ENCODE results near the gene JSRP1. TPM values are rescaled to one million over a fixed set of nuclear protein-coding genes. Genes with fewer than 3 reads are reported as not detected.
A peak's percentile ranks its signal among the peaks of the same experiment; 100 is the strongest.

The JSRP1 gene
- total and polyA plus RNA-seq, 2 of the 8 experiments (the other 6 are each of a cell fraction or from before 2014, with no cell fraction given), result 0.24 to 0.56 TPM

DNA sequence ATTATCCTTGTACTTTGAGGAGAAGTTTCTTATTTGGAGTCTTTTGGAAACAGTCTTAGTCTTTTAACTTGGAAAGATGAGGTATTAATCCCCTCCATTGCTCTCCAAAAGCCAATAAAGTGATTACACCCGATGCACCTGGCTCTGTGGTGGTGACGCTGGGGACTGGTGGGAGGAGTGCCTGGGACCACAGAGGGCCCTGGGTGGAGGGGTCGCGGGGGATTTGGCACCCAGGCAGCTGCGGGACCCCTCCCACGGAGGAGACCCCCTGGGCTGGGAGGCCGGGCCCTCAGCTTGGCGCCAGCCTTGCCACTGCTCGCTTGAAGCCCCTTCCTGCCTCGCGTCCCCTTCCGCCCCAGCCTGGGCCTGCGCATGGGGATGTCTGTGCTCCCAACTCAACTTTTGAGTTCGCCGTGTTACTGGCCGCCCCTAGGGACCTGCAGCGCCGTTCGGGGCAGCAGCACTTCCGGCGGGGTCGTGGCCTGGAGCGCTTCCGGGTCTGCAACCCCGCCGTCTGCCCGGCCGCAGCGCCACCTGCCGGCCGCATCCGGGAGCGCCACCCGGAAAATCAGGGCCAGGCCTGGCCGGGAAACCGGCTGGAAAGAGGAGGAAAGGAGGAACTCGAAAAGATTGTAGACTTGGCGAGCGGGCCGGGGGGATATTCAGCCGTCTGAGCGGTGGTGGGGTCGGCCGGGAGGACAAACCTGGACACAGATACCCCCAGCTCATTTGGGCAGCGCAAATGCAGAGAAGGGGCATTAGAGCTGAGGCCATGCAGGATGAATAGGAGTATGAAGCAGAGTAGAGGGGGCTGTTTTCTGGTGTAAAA, 17.4 kb upstream of the JSRP1 start (continued):
- TF ChIP-seq SP1 (IDR thresholded peaks at IDR 0.05; ENCODE audit: low read depth, low read length), result no peak
- TF ChIP-seq CREB1 (IDR thresholded peaks at IDR 0.05), result peak; percentile 74
- 0 out of 2 replicates have a peak, but pooled peaks have one; percentile 47 for TF ChIP-seq RBBP5 (IDR thresholded peaks at IDR 0.05; ENCODE audit: borderline replicate concordance, low read depth, low read length)
- TF ChIP-seq RAD21 (IDR thresholded peaks at IDR 0.05 in 1 of 2, conservative IDR thresholded peaks at IDR 0.05 in 1 of 2; ENCODE audit: low read depth in 2 of 2, low read length in 2 of 2), result peak; percentile 56 to 67
- peak; percentile 41 for TF ChIP-seq ASH2L (IDR thresholded peaks at IDR 0.05; ENCODE audit: low read length)
- no peak for TF ChIP-seq HDAC6 (IDR thresholded peaks at IDR 0.05; ENCODE audit: low read depth, low read length)
- TF ChIP-seq RXRA (IDR thresholded peaks at IDR 0.05; ENCODE audit: insufficient read depth, low read depth, low read length), result no peak
- TF ChIP-seq, protein P1, sequence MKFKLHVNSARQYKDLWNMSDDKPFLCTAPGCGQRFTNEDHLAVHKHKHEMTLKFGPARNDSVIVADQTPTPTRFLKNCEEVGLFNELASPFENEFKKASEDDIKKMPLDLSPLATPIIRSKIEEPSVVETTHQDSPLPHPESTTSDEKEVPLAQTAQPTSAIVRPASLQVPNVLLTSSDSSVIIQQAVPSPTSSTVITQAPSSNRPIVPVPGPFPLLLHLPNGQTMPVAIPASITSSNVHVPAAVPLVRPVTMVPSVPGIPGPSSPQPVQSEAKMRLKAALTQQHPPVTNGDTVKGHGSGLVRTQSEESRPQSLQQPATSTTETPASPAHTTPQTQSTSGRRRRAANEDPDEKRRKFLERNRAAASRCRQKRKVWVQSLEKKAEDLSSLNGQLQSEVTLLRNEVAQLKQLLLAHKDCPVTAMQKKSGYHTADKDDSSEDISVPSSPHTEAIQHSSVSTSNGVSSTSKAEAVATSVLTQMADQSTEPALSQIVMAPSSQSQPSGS (IDR thresholded peaks at IDR 0.05; ENCODE audit: low read length), result no peak
- TF ChIP-seq, protein P2, sequence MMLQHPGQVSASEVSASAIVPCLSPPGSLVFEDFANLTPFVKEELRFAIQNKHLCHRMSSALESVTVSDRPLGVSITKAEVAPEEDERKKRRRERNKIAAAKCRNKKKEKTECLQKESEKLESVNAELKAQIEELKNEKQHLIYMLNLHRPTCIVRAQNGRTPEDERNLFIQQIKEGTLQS (IDR thresholded peaks at IDR 0.05; ENCODE audit: insufficient read depth, low read depth, low read length), result 0 out of 2 replicates have a peak, but pooled peaks have one; percentile 34
- TF ChIP-seq, protein P3, sequence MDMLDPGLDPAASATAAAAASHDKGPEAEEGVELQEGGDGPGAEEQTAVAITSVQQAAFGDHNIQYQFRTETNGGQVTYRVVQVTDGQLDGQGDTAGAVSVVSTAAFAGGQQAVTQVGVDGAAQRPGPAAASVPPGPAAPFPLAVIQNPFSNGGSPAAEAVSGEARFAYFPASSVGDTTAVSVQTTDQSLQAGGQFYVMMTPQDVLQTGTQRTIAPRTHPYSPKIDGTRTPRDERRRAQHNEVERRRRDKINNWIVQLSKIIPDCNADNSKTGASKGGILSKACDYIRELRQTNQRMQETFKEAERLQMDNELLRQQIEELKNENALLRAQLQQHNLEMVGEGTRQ (IDR thresholded peaks at IDR 0.05; ENCODE audit: low read length), result no peak
- no peak for TF ChIP-seq HDAC2 (IDR thresholded peaks at IDR 0.05; ENCODE audit: borderline replicate concordance in 1 of 2, low read depth in 2 of 2, low read length in 2 of 2)
- peak; percentile 82 for TF ChIP-seq TAF7 (optimal IDR thresholded peaks at IDR 0.05; ENCODE audit: borderline replicate concordance, low read depth, low read length)
- TF ChIP-seq, protein P4, sequence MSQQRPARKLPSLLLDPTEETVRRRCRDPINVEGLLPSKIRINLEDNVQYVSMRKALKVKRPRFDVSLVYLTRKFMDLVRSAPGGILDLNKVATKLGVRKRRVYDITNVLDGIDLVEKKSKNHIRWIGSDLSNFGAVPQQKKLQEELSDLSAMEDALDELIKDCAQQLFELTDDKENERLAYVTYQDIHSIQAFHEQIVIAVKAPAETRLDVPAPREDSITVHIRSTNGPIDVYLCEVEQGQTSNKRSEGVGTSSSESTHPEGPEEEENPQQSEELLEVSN (IDR thresholded peaks at IDR 0.05), result no peak
- no peak for TF ChIP-seq NANOG (IDR thresholded peaks at IDR 0.05; ENCODE audit: insufficient read depth, low read depth, low read length, poor library complexity, severe bottlenecking)
- TF ChIP-seq TBP (IDR thresholded peaks at IDR 0.05; ENCODE audit: low read depth, low read length), result no peak; the same call in 1 of the 2 replicates
- no peak for TF ChIP-seq SAP30 (IDR thresholded peaks at IDR 0.05; ENCODE audit: insufficient read depth, insufficient replicate concordance, low read length)
- no peak for TF ChIP-seq SIX5 (IDR thresholded peaks at IDR 0.05; ENCODE audit: low read depth, low read length)
- peak; percentile 18; the same call in 1 of the 2 replicates for TF ChIP-seq CEBPB (IDR thresholded peaks at IDR 0.05; ENCODE audit: low read depth, low read length)
